ENCODE data around the gene MAST3. TPM values are rescaled to one million over a fixed set of nuclear protein-coding genes. Genes with fewer than 3 reads are reported as not detected.

The MAST3 gene
- total RNA-seq, 1 experiment from 2014 or later = 14.1 TPM

DNA sequence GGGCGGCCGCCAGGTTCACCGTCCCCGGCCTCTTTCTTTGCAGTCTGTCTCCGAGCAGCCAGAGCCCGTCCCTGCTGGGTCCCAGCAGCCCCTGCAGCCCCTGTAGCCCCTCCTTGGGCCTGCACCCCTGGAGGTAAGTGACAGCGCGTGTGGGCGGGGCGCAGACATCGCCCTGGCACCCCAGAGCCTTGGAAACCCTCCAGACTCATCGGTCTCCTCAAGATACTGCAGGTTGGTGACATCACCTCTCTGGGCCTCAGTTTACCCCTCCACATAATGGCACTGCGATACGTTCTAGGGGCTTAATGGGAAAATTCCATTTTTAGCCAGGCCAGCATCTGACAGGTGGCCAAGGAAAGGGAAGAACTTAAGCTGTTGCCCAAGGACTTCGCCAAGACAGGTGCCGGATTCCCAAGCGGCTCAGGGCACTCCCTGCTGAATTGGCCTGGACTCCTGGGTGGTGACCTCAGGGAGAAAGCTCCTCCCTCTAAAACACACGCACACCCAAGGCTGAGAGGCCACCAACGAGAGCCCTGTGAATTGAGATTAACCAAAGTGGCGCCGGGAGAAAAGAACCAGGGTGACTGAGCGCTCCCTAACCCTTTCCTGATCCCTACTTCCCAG is 13.1 kb downstream of the MAST3 start:
- H3K4me2 ChIP-seq = peak overlapping the region; percentile 93
- CTCF ChIA-PET = interaction anchor here (0.6 to 0.7 kb wide), 4 partner anchors 103 to 449 kb away, joined by 3 to 17 read pairs (median 7); partner anchors contain the start of gene ARRDC2

DNA sequence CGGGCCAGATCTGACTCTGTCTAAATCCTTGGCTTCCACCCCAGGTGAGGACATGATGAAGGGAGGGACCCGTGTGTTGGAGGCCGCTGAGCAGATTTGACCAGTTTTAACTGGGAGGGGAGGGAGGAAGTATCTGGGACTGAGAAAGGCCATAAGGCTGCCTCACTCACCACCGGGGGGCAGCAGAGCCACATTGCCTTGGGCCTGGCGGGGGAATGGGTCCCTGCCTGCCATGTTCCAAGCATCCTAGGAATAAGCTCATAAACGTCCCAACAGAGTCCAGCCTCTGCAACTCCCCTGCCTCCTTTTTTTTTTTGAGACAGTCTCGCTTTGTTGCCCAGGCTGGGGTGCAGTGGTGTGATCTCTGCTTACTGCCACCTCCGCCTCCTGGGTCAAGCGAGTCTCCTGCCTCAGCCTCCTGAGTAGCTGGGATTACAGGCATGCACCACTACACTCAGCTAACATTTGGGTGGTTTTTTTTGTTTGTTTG is 15.5 kb downstream of the MAST3 start:
- Histone ChIP-seq H3K27ac (no peak overlapping the region), H3K9me3 (ENCODE audit: insufficient read depth, low read depth) (no peaks in the 10 kb centered on the region), H3K9me2 (ENCODE audit: insufficient read depth) (no peaks in the 10 kb centered on the region), H3K4me3 (no peak overlapping the region), H3K36me3 (ENCODE audit: low read depth) (no peaks in the 10 kb centered on the region), H3K79me2 (ENCODE audit: low read depth) (no peaks in the 10 kb centered on the region), H3F3A (ENCODE audit: insufficient read depth, low read depth) (peaks cover 34% of the 10 kb centered on the region), H3K4me2 (no peak overlapping the region), H4K20me1 (ENCODE audit: insufficient read depth) (no peaks in the 10 kb centered on the region), H2AFZ (no peak overlapping the region), H3K4me1 (replicated peaks; ENCODE audit: insufficient read depth) (peaks cover 17% of the 10 kb centered on the region), H3K27me3 (ENCODE audit: insufficient read depth, low read depth) (no peaks in the 10 kb centered on the region)
- peak; percentile 63 to 82 for DNase-seq
- CTCF ChIA-PET = interaction anchor here (0.5 to 1.3 kb wide), 10 partner anchors 9 to 215 kb away, joined by 3 to 10 read pairs (median 3); partner anchors contain the start of gene MPV17L2
- POLR2A ChIA-PET (ENCODE audit: unreplicated experiment) = interaction anchor here (0.5 to 0.6 kb wide), 2 partner anchors 147 to 210 kb away, joined by 4 to 7 read pairs; partner anchors contain the start of gene LSM4
- BruUV-seq (replicated peaks) = no TSS peak
- intact Hi-C loops (cut with micrococcal nuclease; ENCODE audit: unreplicated experiment) = loop anchor here (2.0 to 5.0 kb wide), 4 partner anchors 40 to 299 kb away; partner anchors contain the start of gene PIK3R2
- TF ChIP-seq, protein P1, sequence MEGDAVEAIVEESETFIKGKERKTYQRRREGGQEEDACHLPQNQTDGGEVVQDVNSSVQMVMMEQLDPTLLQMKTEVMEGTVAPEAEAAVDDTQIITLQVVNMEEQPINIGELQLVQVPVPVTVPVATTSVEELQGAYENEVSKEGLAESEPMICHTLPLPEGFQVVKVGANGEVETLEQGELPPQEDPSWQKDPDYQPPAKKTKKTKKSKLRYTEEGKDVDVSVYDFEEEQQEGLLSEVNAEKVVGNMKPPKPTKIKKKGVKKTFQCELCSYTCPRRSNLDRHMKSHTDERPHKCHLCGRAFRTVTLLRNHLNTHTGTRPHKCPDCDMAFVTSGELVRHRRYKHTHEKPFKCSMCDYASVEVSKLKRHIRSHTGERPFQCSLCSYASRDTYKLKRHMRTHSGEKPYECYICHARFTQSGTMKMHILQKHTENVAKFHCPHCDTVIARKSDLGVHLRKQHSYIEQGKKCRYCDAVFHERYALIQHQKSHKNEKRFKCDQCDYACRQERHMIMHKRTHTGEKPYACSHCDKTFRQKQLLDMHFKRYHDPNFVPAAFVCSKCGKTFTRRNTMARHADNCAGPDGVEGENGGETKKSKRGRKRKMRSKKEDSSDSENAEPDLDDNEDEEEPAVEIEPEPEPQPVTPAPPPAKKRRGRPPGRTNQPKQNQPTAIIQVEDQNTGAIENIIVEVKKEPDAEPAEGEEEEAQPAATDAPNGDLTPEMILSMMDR (conservative IDR thresholded peaks at IDR 0.05) = peak; percentile 89
- no peak for TF ChIP-seq EZH2 (IDR thresholded peaks at IDR 0.05; ENCODE audit: low read depth)

More for the DNA sequence above, 13.1 kb downstream of the MAST3 start:
- H3K9me3 ChIP-seq (ENCODE audit: insufficient read depth, low read depth) = no peaks in the 10 kb centered on the region
- H3K4me3 ChIP-seq = peak overlapping the region; percentile 95
- peak overlapping the region; percentile 94 for H2AFZ ChIP-seq
- H3K27me3 ChIP-seq (ENCODE audit: insufficient read depth, low read depth) = no peaks in the 10 kb centered on the region
- no peak overlapping the region for H3K27ac ChIP-seq
- no peaks in the 10 kb centered on the region for H3K36me3 ChIP-seq (ENCODE audit: low read depth)
- peaks cover 13% of the 10 kb centered on the region for H3K4me1 ChIP-seq (replicated peaks; ENCODE audit: insufficient read depth)
- H3K9me2 ChIP-seq (ENCODE audit: insufficient read depth) = no peaks in the 10 kb centered on the region
- DNase-seq = no peak
- no TSS peak for BruUV-seq (replicated peaks)
- peaks cover 41% of the 10 kb centered on the region for H3F3A ChIP-seq (ENCODE audit: insufficient read depth, low read depth)
- POLR2A ChIA-PET (ENCODE audit: unreplicated experiment) = interaction anchor here (0.8 kb wide), 1 partner anchor 19 kb away, joined by 9 read pairs; no protein-coding TSS in a partner anchor
- H3K79me2 ChIP-seq (ENCODE audit: low read depth) = no peaks in the 10 kb centered on the region
- intact Hi-C loops (cut with micrococcal nuclease; ENCODE audit: unreplicated experiment) = loop anchor here (5.0 kb wide), 2 partner anchors 217 to 302 kb away; no protein-coding TSS in a partner anchor
- H4K20me1 ChIP-seq (ENCODE audit: insufficient read depth) = no peaks in the 10 kb centered on the region
- TF ChIP-seq EZH2 (IDR thresholded peaks at IDR 0.05; ENCODE audit: low read depth) = no peak
- TF ChIP-seq, protein P1 (conservative IDR thresholded peaks at IDR 0.05) = no peak

DNA sequence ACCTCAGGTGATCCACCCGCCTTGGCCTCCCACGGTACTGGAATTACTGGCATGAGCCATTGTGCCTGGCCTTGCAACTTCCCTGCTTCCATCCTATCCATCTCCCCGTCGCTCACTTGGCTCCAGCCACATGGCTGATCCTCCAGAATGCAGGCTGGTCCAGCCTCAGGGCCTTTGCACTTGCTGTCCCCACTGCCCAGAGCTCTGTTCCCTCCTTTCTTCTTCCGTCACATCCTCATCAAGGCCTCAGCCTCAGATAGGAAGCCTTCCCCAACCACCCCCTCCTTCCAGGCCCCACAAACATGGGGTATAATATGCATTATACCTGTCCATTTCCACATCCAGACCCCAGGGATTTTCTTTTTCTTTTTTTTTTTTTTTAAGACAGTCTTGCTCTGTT is 16.2 kb downstream of the MAST3 start:
- POLR2A ChIA-PET (ENCODE audit: unreplicated experiment) = no interaction called here
- Histone ChIP-seq H3F3A (ENCODE audit: insufficient read depth, low read depth) (peaks cover 31% of the 10 kb centered on the region), H3K4me2 (no peak overlapping the region), H3K79me2 (ENCODE audit: low read depth) (no peaks in the 10 kb centered on the region), H3K9me2 (ENCODE audit: insufficient read depth) (no peaks in the 10 kb centered on the region), H3K9me3 (ENCODE audit: insufficient read depth, low read depth) (no peaks in the 10 kb centered on the region), H3K27ac (no peak overlapping the region), H3K27me3 (ENCODE audit: insufficient read depth, low read depth) (no peaks in the 10 kb centered on the region), H3K4me1 (replicated peaks; ENCODE audit: insufficient read depth) (peaks cover 18% of the 10 kb centered on the region), H3K36me3 (ENCODE audit: low read depth) (no peaks in the 10 kb centered on the region), H2AFZ (no peak overlapping the region), H3K4me3 (no peak overlapping the region), H4K20me1 (ENCODE audit: insufficient read depth) (no peaks in the 10 kb centered on the region)
- intact Hi-C loops (cut with micrococcal nuclease; ENCODE audit: unreplicated experiment) = loop anchor here (2.0 to 5.0 kb wide), 4 partner anchors 39 to 298 kb away; partner anchors contain the start of gene PIK3R2
- CTCF ChIA-PET = interaction anchor here (0.9 to 1.3 kb wide), 3 partner anchors 37 to 141 kb away, joined by 3 to 7 read pairs (median 4); partner anchors contain the start of gene MPV17L2
- no TSS peak for BruUV-seq (replicated peaks)
- TF ChIP-seq, protein P1 (conservative IDR thresholded peaks at IDR 0.05) = no peak
- no peak for TF ChIP-seq EZH2 (IDR thresholded peaks at IDR 0.05; ENCODE audit: low read depth)
- DNase-seq = no peak

Data from PC-9 (cell line).